SK-MEL-5 (cell line): ENCODE measurements around the gene OR2H1. TPM values are rescaled to one million over a fixed set of nuclear protein-coding genes. Genes with fewer than 3 reads are reported as not detected.
A peak's percentile ranks its signal among the peaks of the same experiment; 100 is the strongest.

Experiments used
- DNase-seq: peaks from one replicate; pipeline ENCODE4 v3.0.0-alpha.2; 2016; ENCODE audit warnings: low read depth, low spot score
- in situ Hi-C: cut with HindIII; loops from 2 replicates; pipeline ENCODE4 v1.10.0; 2016; ENCODE audit warnings: low sequenced_read_pairs, high pct_unique_total_duplicates, low pct_unique_long_range_greater_than_20kb
- total RNA-seq: library from RNA; depleted of rRNA; stranded (reverse); fragments of >200 nt; shearing (Covaris generic); gene quantifications from 2 replicates; pipeline ENCODE4 v1.2.3, GENCODE V29; 2014; rRNA removed

OR2H1 gene
- total RNA-seq, 1 experiment from 2014 or later, result not detected

GRCh38 chr6:29501106-29501505 is 44.2 kb downstream of the OR2H1 start:
- no peak for DNase-seq
- in situ Hi-C loops, result no loop called here

GRCh38 chr6:29502181-29502580 is 45.2 kb downstream of the OR2H1 start:
- in situ Hi-C loops, result no loop called here
- DNase-seq, result no peak

- in situ Hi-C loops, result no loop called here
- no peak for DNase-seq
Observed at GRCh38 chr6:29502597-29502996, 45.6 kb downstream of the OR2H1 start.

GRCh38 chr6:29504961-29505360 is 48.0 kb downstream of the OR2H1 start:
- in situ Hi-C loops, result no loop called here
- no peak for DNase-seq

- no peak for DNase-seq
- in situ Hi-C loops, result no loop called here
Observed at GRCh38 chr6:29505808-29506207, 48.9 kb downstream of the OR2H1 start.

GRCh38 chr6:29506446-29507067 is 49.6 kb downstream of the OR2H1 start:
- no peak for DNase-seq
- in situ Hi-C loops, result no loop called here

GRCh38 chr6:29507319-29507718 is 50.4 kb downstream of the OR2H1 start:
- in situ Hi-C loops, result no loop called here
- no peak for DNase-seq

GRCh38 chr6:29509239-29509638 is 52.3 kb downstream of the OR2H1 start:
- DNase-seq, result no peak
- in situ Hi-C loops, result no loop called here

GRCh38 chr6:29509711-29510110 is 52.8 kb downstream of the OR2H1 start:
- no peak for DNase-seq
- in situ Hi-C loops, result no loop called here

- in situ Hi-C loops, result no loop called here
- peak; percentile 47 for DNase-seq
Observed at GRCh38 chr6:29510202-29510601, 53.2 kb downstream of the OR2H1 start.

GRCh38 chr6:29510746-29511300 is 53.9 kb downstream of the OR2H1 start:
- in situ Hi-C loops, result no loop called here
- no peak for DNase-seq

Other genes with a start within 250 kb of the OR2H1 start
- gene OR14J1, start 155.5 kb upstream of the OR2H1 start, total RNA-seq, result not detected in 2 replicates
- not detected in 2 replicates for gene OR5V1, start 88.3 kb upstream of the OR2H1 start, total RNA-seq
- not detected in 2 replicates for gene OR12D3, start 81.9 kb upstream of the OR2H1 start, total RNA-seq
- gene OR12D2, start 61.5 kb upstream of the OR2H1 start, total RNA-seq, result not detected in 2 replicates
- gene OR12D1, start 42.2 kb upstream of the OR2H1 start, total RNA-seq, result not detected in 2 replicates
- gene OR10C1, start 17.8 kb upstream of the OR2H1 start, total RNA-seq, result not detected in 2 replicates
- not detected in 2 replicates for gene OR11A1, start 84 bp upstream of the OR2H1 start, total RNA-seq
- not detected in 2 replicates for gene MAS1L, start 30.8 kb downstream of the OR2H1 start, total RNA-seq
- not detected in 2 replicates for gene UBD, start 102.6 kb downstream of the OR2H1 start, total RNA-seq
- not detected in 2 replicates for gene OR2H2, start 128.0 kb downstream of the OR2H1 start, total RNA-seq
- 9.4 and 10.7 TPM in 2 replicates for gene GABBR1, start 176.0 kb downstream of the OR2H1 start, total RNA-seq
- gene MOG, start 199.9 kb downstream of the OR2H1 start, total RNA-seq, result not detected in 2 replicates
- not detected in 2 replicates for gene ZFP57, start 224.0 kb downstream of the OR2H1 start, total RNA-seq